ENCODE results near the gene CLECL1.

GRCh38 chr12:9721394-9722092 is 11.4 kb downstream of the CLECL1 start:
- TF ChIP-seq, protein P1, sequence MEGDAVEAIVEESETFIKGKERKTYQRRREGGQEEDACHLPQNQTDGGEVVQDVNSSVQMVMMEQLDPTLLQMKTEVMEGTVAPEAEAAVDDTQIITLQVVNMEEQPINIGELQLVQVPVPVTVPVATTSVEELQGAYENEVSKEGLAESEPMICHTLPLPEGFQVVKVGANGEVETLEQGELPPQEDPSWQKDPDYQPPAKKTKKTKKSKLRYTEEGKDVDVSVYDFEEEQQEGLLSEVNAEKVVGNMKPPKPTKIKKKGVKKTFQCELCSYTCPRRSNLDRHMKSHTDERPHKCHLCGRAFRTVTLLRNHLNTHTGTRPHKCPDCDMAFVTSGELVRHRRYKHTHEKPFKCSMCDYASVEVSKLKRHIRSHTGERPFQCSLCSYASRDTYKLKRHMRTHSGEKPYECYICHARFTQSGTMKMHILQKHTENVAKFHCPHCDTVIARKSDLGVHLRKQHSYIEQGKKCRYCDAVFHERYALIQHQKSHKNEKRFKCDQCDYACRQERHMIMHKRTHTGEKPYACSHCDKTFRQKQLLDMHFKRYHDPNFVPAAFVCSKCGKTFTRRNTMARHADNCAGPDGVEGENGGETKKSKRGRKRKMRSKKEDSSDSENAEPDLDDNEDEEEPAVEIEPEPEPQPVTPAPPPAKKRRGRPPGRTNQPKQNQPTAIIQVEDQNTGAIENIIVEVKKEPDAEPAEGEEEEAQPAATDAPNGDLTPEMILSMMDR (conservative IDR thresholded peaks at IDR 0.05), result no peak
- TF ChIP-seq ZFX (IDR thresholded peaks at IDR 0.05), result no peak

All from C4-2B (cell line).